Lung (tissue), 12 donors: ENCODE data around the gene THADA. TPM values are rescaled to one million over a fixed set of nuclear protein-coding genes. Genes with fewer than 3 reads are reported as not detected.

Source experiments
- ATAC-seq: fragments of 200-7000 bp; cut with Tn5 transposase; one replicate; pipeline ENCODE4 v1.9.1; 2020; ENCODE audit warnings: moderate number of reproducible peaks; ENCODE audit not compliant: insufficient read depth, low FRiP score
- DNase-seq, 3 donors: peaks; one replicate each; pipeline ENCODE4 v3.0.0-alpha.2; 2013 to 2017
- H3K27ac ChIP-seq, 2 donors: one replicate each; pipeline ENCODE4 v1.5.1; 2013; ENCODE audit warnings: mild to moderate bottlenecking in 2 of 2, moderate library complexity in 2 of 2, control low read depth in 1 of 2, inconsistent platforms in 1 of 2, low read depth in 1 of 2, low read length in 1 of 2
- H3K27me3 ChIP-seq, 3 donors: one replicate each; pipeline ENCODE4 v1.5.1; 2013; ENCODE audit warnings: low read length in 2 of 3; ENCODE audit not compliant: control insufficient read depth in 3 of 3, insufficient read depth in 3 of 3
- H3K36me3 ChIP-seq, 4 donors: one replicate each; pipeline ENCODE4 v1.5.1; 2013; ENCODE audit warnings: low read length in 4 of 4, mild to moderate bottlenecking in 1 of 4, moderate library complexity in 1 of 4; ENCODE audit not compliant: control insufficient read depth in 4 of 4, insufficient read depth in 4 of 4
- H3K4me1 ChIP-seq, 5 donors: one replicate each; pipeline ENCODE4 v1.5.1; 2013; ENCODE audit warnings: low read length in 5 of 5, mild to moderate bottlenecking in 2 of 5, moderate library complexity in 1 of 5; ENCODE audit not compliant: control insufficient read depth in 5 of 5, insufficient read depth in 5 of 5
- H3K4me3 ChIP-seq: one replicate; pipeline ENCODE4 v1.5.1; 2013; ENCODE audit warnings: mild to moderate bottlenecking, control low read depth, moderate library complexity
- H3K9ac ChIP-seq, 2 donors: one replicate each; pipeline ENCODE4 v1.5.1; 2013; ENCODE audit warnings: low read length in 2 of 2, control low read depth in 1 of 2; ENCODE audit not compliant: insufficient read depth in 1 of 2
- H3K9me3 ChIP-seq, 4 donors: one replicate each; pipeline ENCODE4 v1.5.1; 2013; ENCODE audit warnings: low read length in 3 of 4, mild to moderate bottlenecking in 1 of 4, moderate library complexity in 1 of 4; ENCODE audit not compliant: control insufficient read depth in 4 of 4, insufficient read depth in 3 of 4
- CTCF ChIP-seq: IDR thresholded peaks from 2 replicates; pipeline ENCODE4 v1.5.1; 2012; ENCODE audit warnings: mild to moderate bottlenecking; ENCODE audit errors: control extremely low read depth, extremely low read depth
- WGBS, 2 donors: extraction: QIAGEN DNeasy Blood & Tissue Kit; methylation state at CpG; one replicate each; pipeline ENCODE4 v1.1.7; 2013; 5-methylcytosine and 5-hydroxymethylcytosine counted together
- polyA plus RNA-seq, 2 donors: library from polyadenylated mRNA; stranded (reverse); fragments of 200-250 nt; gene quantifications; one replicate each; pipeline ENCODE4 v1.2.1, GENCODE V29; 2013
- total RNA-seq, 2 donors: library from RNA; depleted of rRNA in 1 of 2; stranded (reverse); fragments of >200 nt in 1 of 2; gene quantifications; one replicate each; pipeline ENCODE4 v1.2.1, GENCODE V29; 2014 to 2021
- donor health status: control.
- donor health status: control.
- donor health status: Bipolar disorder and iron deficiency.
- donor health status: healthy.
- donor health status: DM: yes; HTN: yes; CAD: no.

The THADA gene
- total and polyA plus RNA-seq, 4 donors, result 11.3 to 72.5 (median 25.2) TPM

GRCh38 chr2:43306197-43306596 is 289.6 kb downstream of the THADA start:
- H3K27ac ChIP-seq, result peak overlapping the region; percentile 22 to 79
- H3K9ac ChIP-seq, result no peak overlapping the region
- DNase-seq (no peak), ATAC-seq (no peak)
- no peaks in the 10 kb centered on the region for H3K9me3 ChIP-seq
- peaks cover 9 to 41% (median 17%) of the 10 kb centered on the region in 5 donors for H3K4me1 ChIP-seq
- H3K27me3 ChIP-seq, result no peaks in the 10 kb centered on the region
- H3K4me3 ChIP-seq, result no peak overlapping the region
- no peaks in the 10 kb centered on the region for H3K36me3 ChIP-seq
- TF ChIP-seq CTCF, result no peak
- WGBS, 2 donors, result 97 to 99% methylated on average over 5 of the region's 5 CpGs

DNA sequence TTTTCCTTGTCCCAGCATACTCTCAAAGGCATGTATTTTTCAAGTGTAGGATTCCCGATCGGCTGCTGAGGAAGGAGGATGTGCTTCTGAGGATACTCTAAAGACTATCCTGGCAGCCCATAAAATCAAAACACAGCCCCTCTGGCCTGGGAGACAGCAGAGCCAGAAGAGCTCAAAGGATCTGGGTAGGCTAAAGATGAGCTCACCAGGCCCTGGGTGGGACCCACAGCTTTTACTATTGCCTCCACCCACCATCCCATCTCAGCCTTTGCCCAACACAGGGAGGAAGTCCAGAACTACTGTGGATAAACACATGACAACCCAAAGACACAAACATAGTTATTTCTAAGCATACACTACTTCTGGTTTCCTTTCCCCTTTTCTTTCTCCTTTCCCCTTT is 290.3 kb downstream of the THADA start:
- H3K4me3 ChIP-seq, result no peak overlapping the region
- peak; percentile 41 for ATAC-seq
- no peak for TF ChIP-seq CTCF
- H3K4me1 ChIP-seq, result peaks cover 10 to 45% (median 21%) of the 10 kb centered on the region in 5 donors
- H3K36me3 ChIP-seq, result no peaks in the 10 kb centered on the region
- 38 to 63% methylated on average over 2 of the region's 2 CpGs for WGBS, 2 donors
- H3K27me3 ChIP-seq, result no peaks in the 10 kb centered on the region
- peak; percentile 63 to 80 (median 76) for DNase-seq
- no peaks in the 10 kb centered on the region for H3K9me3 ChIP-seq
- H3K9ac ChIP-seq, result peak overlapping the region in 1 of 2 donors; percentile 73
- peak overlapping the region; percentile 85 to 87 for H3K27ac ChIP-seq

DNA sequence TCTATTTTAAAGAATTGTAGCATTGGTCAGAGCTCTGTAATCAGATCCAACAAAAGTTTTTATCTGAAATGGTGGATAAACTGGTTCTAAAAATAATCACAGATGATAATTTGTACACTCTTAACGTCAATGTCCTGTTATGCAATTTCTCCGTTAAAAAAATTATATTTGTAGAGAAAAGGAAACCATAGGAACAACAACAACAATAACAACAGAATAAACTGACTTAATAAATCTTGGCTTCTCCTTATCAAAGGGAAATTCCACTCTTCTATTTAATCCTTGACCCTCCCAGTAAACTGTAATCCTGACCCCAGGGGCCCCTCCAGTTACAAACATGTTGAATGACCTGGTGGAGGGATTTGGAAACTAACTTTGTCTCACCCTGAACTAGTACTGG is 290.8 kb downstream of the THADA start:
- peak; percentile 35 for ATAC-seq
- DNase-seq, result peak; percentile 76 to 93 (median 93)
- peaks cover 10 to 47% (median 21%) of the 10 kb centered on the region in 5 donors for H3K4me1 ChIP-seq
- H3K27ac ChIP-seq, result peak overlapping the region; percentile 85 to 87
- TF ChIP-seq CTCF, result no peak
- no peak overlapping the region for H3K4me3 ChIP-seq
- H3K9me3 ChIP-seq, result no peaks in the 10 kb centered on the region
- H3K36me3 ChIP-seq, result no peaks in the 10 kb centered on the region
- H3K9ac ChIP-seq, result peak overlapping the region in 1 of 2 donors; percentile 73
- 9 to 11% methylated on average over 2 of the region's 2 CpGs for WGBS, 2 donors
- H3K27me3 ChIP-seq, result no peaks in the 10 kb centered on the region

DNA sequence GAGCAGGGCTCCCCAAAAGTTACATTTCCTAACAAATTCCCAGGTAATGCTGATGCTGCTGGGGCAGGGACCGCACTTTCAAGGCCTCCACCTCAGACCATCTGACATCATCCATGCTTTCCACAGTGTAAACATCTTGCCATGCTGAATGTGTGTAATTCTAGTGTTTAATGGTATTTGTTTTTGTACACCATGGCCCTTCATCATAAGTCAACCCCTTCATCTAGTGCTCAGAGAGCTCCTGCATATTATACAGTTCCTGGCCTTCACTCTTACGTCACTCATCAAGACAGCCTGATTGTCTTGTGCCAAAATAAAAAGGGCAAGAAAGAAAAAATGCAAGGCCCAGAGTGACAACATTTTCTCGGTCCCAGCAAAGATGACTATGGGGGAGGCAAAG is 291.9 kb downstream of the THADA start:
- DNase-seq (no peak), ATAC-seq (no peak)
- WGBS, 2 donors, result 71 to 72% methylated on average over 3 of the region's 3 CpGs
- no peak for TF ChIP-seq CTCF
- H3K27ac ChIP-seq, result no peak overlapping the region
- peaks cover 10 to 47% (median 21%) of the 10 kb centered on the region in 5 donors for H3K4me1 ChIP-seq
- no peak overlapping the region for H3K4me3 ChIP-seq
- no peaks in the 10 kb centered on the region for H3K36me3 ChIP-seq
- no peak overlapping the region for H3K9ac ChIP-seq
- H3K27me3 ChIP-seq, result no peaks in the 10 kb centered on the region
- H3K9me3 ChIP-seq, result no peaks in the 10 kb centered on the region
